Coronary artery (tissue), 2 donors: ENCODE data around the gene UGT2B7.

ENCODE experiments used
- DNase-seq: peaks from one replicate; pipeline ENCODE4 v3.0.0-alpha.2; 2017; ENCODE audit warnings: low spot score
- H3K27ac ChIP-seq, 2 donors: fragments of 200-600 bp; sonication (generic); one replicate each; pipeline ENCODE4 v1.5.1; 2016 to 2019
- H3K4me3 ChIP-seq: fragments of 200-600 bp; sonication (generic); 2 replicates; pipeline ENCODE4 v1.5.1; 2016; ENCODE audit warnings: mild to moderate bottlenecking, moderate library complexity
- CTCF ChIP-seq: fragments of 200-600 bp; sonication (generic); IDR thresholded peaks from one replicate; pipeline ENCODE4 v1.5.1; 2019; ENCODE audit warnings: antibody characterized with exemption

UGT2B7 gene

DNA sequence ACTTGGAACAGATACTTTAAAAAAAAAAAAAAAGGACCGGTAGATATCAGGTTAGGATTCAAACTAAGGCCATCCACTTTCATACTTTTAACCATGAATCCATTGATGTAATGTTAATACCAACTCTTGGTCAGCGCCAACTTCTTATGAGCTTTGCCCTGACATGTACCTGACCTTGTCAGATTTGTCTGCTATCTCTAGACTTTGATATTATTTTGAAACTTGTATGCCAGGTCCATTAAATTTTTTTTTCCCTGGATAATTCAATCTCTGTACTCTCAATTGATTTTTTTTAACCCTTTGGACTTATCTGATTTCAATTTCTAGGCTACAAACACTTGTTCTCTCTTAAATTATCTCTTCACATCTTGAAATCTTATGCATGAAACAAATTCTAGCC, 27.2 kb upstream of the UGT2B7 start:
- no peak for TF ChIP-seq CTCF
- DNase-seq: no peak
- Histone ChIP-seq H3K27ac (no peak overlapping the region), H3K4me3 (no peak overlapping the region)

- DNase-seq: no peak
- no peak for TF ChIP-seq CTCF
- Histone ChIP-seq H3K27ac (no peak overlapping the region), H3K4me3 (no peak overlapping the region)
These were observed 25.7 kb upstream of the UGT2B7 start for GRCh38 chr4:69070590-69070989.

- TF ChIP-seq CTCF: no peak
- DNase-seq: no peak
- Histone ChIP-seq H3K27ac (no peak overlapping the region), H3K4me3 (no peak overlapping the region)
These were observed 25.0 kb upstream of the UGT2B7 start for GRCh38 chr4:69071286-69071685.

DNA sequence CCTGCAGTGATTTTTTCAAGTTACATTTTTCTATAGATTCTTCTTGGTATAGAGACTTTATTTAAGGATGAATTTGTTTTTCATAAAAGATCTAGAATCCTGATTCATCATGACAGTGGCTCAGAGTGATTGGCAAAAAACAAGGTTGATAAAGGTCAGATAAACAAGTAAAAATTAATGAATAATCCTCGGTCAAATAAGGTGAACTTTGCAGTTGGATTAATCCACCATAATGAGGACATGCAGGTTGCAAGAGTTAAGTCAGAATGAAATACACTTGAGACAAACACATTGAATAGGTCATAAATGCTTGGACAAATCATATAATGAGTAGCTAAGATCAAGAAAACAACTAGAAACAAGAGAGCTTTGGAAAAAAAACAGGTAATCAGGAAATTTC, 22.9 kb upstream of the UGT2B7 start:
- no peak overlapping the region for H3K4me3 ChIP-seq
- no peak for TF ChIP-seq CTCF
- no peak overlapping the region for H3K27ac ChIP-seq
- DNase-seq: no peak

- H3K4me3 ChIP-seq: no peak overlapping the region
- no peak for TF ChIP-seq CTCF
These were observed 21.0 kb upstream of the UGT2B7 start for GRCh38 chr4:69075061-69075792.

DNA sequence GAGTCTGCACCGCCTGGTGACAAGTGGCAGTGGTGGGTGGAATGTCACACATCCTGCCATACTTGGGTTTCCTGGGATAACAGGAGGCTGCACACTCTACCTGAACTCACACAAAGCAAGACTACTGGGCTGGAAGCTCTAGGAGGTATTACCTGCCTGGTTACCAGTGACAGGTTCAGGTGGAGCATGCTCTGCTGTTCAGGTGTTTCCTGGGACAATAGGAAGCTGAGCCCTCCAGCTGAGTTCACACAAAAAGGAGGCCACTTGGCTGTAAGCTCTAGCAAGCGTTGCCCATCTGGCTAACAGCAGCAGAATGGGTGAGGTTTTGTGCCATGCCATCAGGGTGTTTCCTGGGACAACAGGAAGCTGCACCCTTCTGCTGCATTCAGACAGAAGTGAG, 17.4 kb upstream of the UGT2B7 start:
- TF ChIP-seq CTCF: no peak
- no peak overlapping the region for H3K4me3 ChIP-seq
- H3K27ac ChIP-seq: no peak overlapping the region
- DNase-seq: no peak

More at GRCh38 chr4:69075061-69075792, 21.0 kb upstream of the UGT2B7 start:
- DNase-seq: no peak
- H3K27ac ChIP-seq: no peak overlapping the region

DNA sequence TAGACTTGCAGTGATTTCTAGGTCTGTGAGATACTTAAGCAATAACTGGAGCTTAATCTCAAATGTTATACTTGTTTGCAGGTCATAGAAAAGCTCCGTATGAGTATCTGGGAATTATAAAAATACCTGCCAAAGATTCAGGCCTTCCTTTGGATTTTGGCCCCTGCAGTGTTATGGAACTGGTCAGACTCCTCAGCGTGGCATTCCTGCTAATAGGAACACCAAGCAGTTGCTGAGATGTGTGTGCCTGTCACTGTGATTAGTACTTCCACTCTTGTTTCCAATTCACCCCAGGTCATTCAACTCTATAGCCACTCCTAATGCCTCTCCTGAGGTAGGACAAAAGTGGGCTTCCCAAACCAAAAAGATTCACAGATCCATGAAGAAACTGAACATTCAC, 7.8 kb upstream of the UGT2B7 start:
- H3K27ac ChIP-seq: no peak overlapping the region
- no peak overlapping the region for H3K4me3 ChIP-seq
- no peak for DNase-seq
- TF ChIP-seq CTCF: no peak
